ENCODE data around the gene OR51T1.
"Not testable (repeated sequence)": the region's sequence is repeated elsewhere in the genome, so short reads cannot be mapped to it uniquely, and the experiment has no call there.

Gene OR51T1

GRCh38 chr11:4881860-4882500 is at the start of gene OR51T1:
TSS of gene OR51T1 (plus strand) at chr11:4881900. CDS start at chr11:4881900, 0 bp downstream.
- in situ Hi-C loops (cut with HindIII; ENCODE audit: low pct_unique_long_range_greater_than_20kb, low sequenced_read_pairs) = no loop called here
- TF ChIP-seq JUND (IDR thresholded peaks at IDR 0.05; ENCODE audit: low read depth) = no peak

GRCh38 chr11:4839851-4840549 is 41.7 kb upstream of the OR51T1 start:
- in situ Hi-C loops (cut with HindIII; ENCODE audit: low pct_unique_long_range_greater_than_20kb, low sequenced_read_pairs) = no loop called here
- no peak for TF ChIP-seq JUND (IDR thresholded peaks at IDR 0.05; ENCODE audit: low read depth)
- no peak for DNase-seq (ENCODE audit: low read depth in 1 of 2, low spot score in 1 of 2)

More at GRCh38 chr11:4881860-4882500, at the start of gene OR51T1:
- no peak for DNase-seq (ENCODE audit: low read depth in 1 of 2, low spot score in 1 of 2)

GRCh38 chr11:4848908-4849532 is 32.7 kb upstream of the OR51T1 start, which contains the start of gene OR51S1:
TSS of gene OR51S1 (minus strand) at chr11:4849208. CDS start at chr11:4849208, 0 bp downstream.
- in situ Hi-C loops (cut with HindIII; ENCODE audit: low pct_unique_long_range_greater_than_20kb, low sequenced_read_pairs) = no loop called here
- DNase-seq (ENCODE audit: low read depth in 1 of 2, low spot score in 1 of 2) = no peak
- TF ChIP-seq JUND (IDR thresholded peaks at IDR 0.05; ENCODE audit: low read depth) = no peak

GRCh38 chr11:4851033-4851432 is 30.7 kb upstream of the OR51T1 start:
- no peak for DNase-seq (ENCODE audit: low read depth in 1 of 2, low spot score in 1 of 2)
- no peak for TF ChIP-seq JUND (IDR thresholded peaks at IDR 0.05; ENCODE audit: low read depth)
- in situ Hi-C loops (cut with HindIII; ENCODE audit: low pct_unique_long_range_greater_than_20kb, low sequenced_read_pairs) = no loop called here

GRCh38 chr11:4854286-4854685 is 27.4 kb upstream of the OR51T1 start:
- in situ Hi-C loops (cut with HindIII; ENCODE audit: low pct_unique_long_range_greater_than_20kb, low sequenced_read_pairs); DNase-seq (ENCODE audit: low read depth in 1 of 2, low spot score in 1 of 2): not testable (repeated sequence)

- in situ Hi-C loops (cut with HindIII; ENCODE audit: low pct_unique_long_range_greater_than_20kb, low sequenced_read_pairs) = no loop called here
- TF ChIP-seq JUND (IDR thresholded peaks at IDR 0.05; ENCODE audit: low read depth) = no peak
- DNase-seq (ENCODE audit: low read depth in 1 of 2, low spot score in 1 of 2) = no peak
Measured at GRCh38 chr11:4862447-4863236, 19.1 kb upstream of the OR51T1 start.

GRCh38 chr11:4863876-4864275 is 17.8 kb upstream of the OR51T1 start:
- in situ Hi-C loops (cut with HindIII; ENCODE audit: low pct_unique_long_range_greater_than_20kb, low sequenced_read_pairs) = no loop called here
- no peak for DNase-seq (ENCODE audit: low read depth in 1 of 2, low spot score in 1 of 2)
- TF ChIP-seq JUND (IDR thresholded peaks at IDR 0.05; ENCODE audit: low read depth) = no peak

- no peak for TF ChIP-seq JUND (IDR thresholded peaks at IDR 0.05; ENCODE audit: low read depth)
- no peak for DNase-seq (ENCODE audit: low read depth in 1 of 2, low spot score in 1 of 2)
- in situ Hi-C loops (cut with HindIII; ENCODE audit: low pct_unique_long_range_greater_than_20kb, low sequenced_read_pairs) = no loop called here
Measured at GRCh38 chr11:4865855-4866254, 15.8 kb upstream of the OR51T1 start.

- in situ Hi-C loops (cut with HindIII; ENCODE audit: low pct_unique_long_range_greater_than_20kb, low sequenced_read_pairs) = no loop called here
- no peak for DNase-seq (ENCODE audit: low read depth in 1 of 2, low spot score in 1 of 2)
- no peak for TF ChIP-seq JUND (IDR thresholded peaks at IDR 0.05; ENCODE audit: low read depth)
Measured at GRCh38 chr11:4881188-4881587, 512 bp upstream of the OR51T1 start.

- no peak for TF ChIP-seq JUND (IDR thresholded peaks at IDR 0.05; ENCODE audit: low read depth)
- DNase-seq (ENCODE audit: low read depth in 1 of 2, low spot score in 1 of 2) = no peak
- in situ Hi-C loops (cut with HindIII; ENCODE audit: low pct_unique_long_range_greater_than_20kb, low sequenced_read_pairs) = no loop called here
Measured at GRCh38 chr11:4882543-4882942, 843 bp downstream of the OR51T1 start.

GRCh38 chr11:4884361-4884760 is 2.7 kb downstream of the OR51T1 start:
- DNase-seq (ENCODE audit: low read depth in 1 of 2, low spot score in 1 of 2) = no peak
- in situ Hi-C loops (cut with HindIII; ENCODE audit: low pct_unique_long_range_greater_than_20kb, low sequenced_read_pairs) = no loop called here
- no peak for TF ChIP-seq JUND (IDR thresholded peaks at IDR 0.05; ENCODE audit: low read depth)

- in situ Hi-C loops (cut with HindIII; ENCODE audit: low pct_unique_long_range_greater_than_20kb, low sequenced_read_pairs) = no loop called here
- no peak for DNase-seq (ENCODE audit: low read depth in 1 of 2, low spot score in 1 of 2)
- TF ChIP-seq JUND (IDR thresholded peaks at IDR 0.05; ENCODE audit: low read depth) = no peak
Measured at GRCh38 chr11:4886186-4886585, 4.5 kb downstream of the OR51T1 start.
